ENCODE measurements around the gene KPTN. TPM values are rescaled to one million over a fixed set of nuclear protein-coding genes. Genes with fewer than 3 reads are reported as not detected.

KPTN gene
- polyA plus RNA-seq, 3 donors: 9.5 to 9.7 (median 9.5) TPM

- H3K9me3 Mint-ChIP-seq: peaks cover 0 to 3% (median 0%) of the 10 kb centered on the region in 7 donors
- Histone ChIP-seq H3K27ac (ENCODE audit: low read depth in 1 of 2, low read length in 2 of 2) (no peak overlapping the region), H3K4me2 (replicated peaks; ENCODE audit: extremely low read depth, low read length, poor library complexity, severe bottlenecking) (no peak overlapping the region), H3K4me1 (ENCODE audit: control insufficient read depth in 1 of 2, insufficient read depth in 2 of 2, low read length in 2 of 2) (peaks cover 13 to 16% of the 10 kb centered on the region in 2 donors), H3K79me2 (ENCODE audit: insufficient read depth, low read length) (no peaks in the 10 kb centered on the region), H3K36me3 (replicated peaks in 1 of 2; ENCODE audit: control insufficient read depth in 1 of 2, insufficient read depth in 2 of 2, low read length in 2 of 2) (no peaks in the 10 kb centered on the region), H4K20me1 (ENCODE audit: insufficient read depth, low read length) (no peaks in the 10 kb centered on the region), H3K9me3 (replicated peaks in 1 of 2; ENCODE audit: control insufficient read depth in 1 of 2, insufficient read depth in 1 of 2, low read length in 2 of 2) (no peaks in the 10 kb centered on the region), H2AFZ (ENCODE audit: insufficient read depth, low read depth, low read length, poor library complexity, severe bottlenecking) (no peak overlapping the region), H3K9ac (ENCODE audit: insufficient read depth, low read length, poor library complexity, severe bottlenecking) (no peak overlapping the region), H3K4me3 (replicated peaks in 1 of 3; ENCODE audit: low read depth in 2 of 3, low read length in 3 of 3) (no peak overlapping the region), H3K27me3 (ENCODE audit: control insufficient read depth in 2 of 2, insufficient read depth in 2 of 2, low read length in 2 of 2) (no peaks in the 10 kb centered on the region)
- H3K4me3 Mint-ChIP-seq: no peak overlapping the region
- no peak for DNase-seq
- H3K27me3 Mint-ChIP-seq (ENCODE audit: low read depth in 3 of 3): peaks cover 4 to 9% (median 6%) of the 10 kb centered on the region in 3 donors
- H3K4me1 Mint-ChIP-seq: peaks cover 22% of the 10 kb centered on the region
- intact Hi-C loops (cut with micrococcal nuclease): loop anchor here (5.0 kb wide), 2 partner anchors 37 to 208 kb away; partner anchors contain the start of genes INAFM1 (in 1 of the 2) and NAPA (in 1 of the 2)
- peaks cover 0 to 4% of the 10 kb centered on the region in 2 donors for H3K36me3 Mint-ChIP-seq
- H3K27ac Mint-ChIP-seq: no peak overlapping the region
- no peak for TF ChIP-seq CTCF (IDR thresholded peaks at IDR 0.05)
- 70% methylated on average over 9 of the region's 39 CpGs for WGBS (ENCODE audit: insufficient coverage)
These were observed 4.1 kb downstream of the KPTN start for GRCh38 chr19:47479701-47480503.

- Mint-ChIP-seq H3K27me3 (ENCODE audit: low read depth in 3 of 3) (peaks cover 17 to 22% (median 20%) of the 10 kb centered on the region in 3 donors), H3K27ac (no peak overlapping the region), H3K4me1 (peaks cover 12% of the 10 kb centered on the region), H3K36me3 (peaks cover 2 to 4% of the 10 kb centered on the region in 2 donors), H3K9me3 (peaks cover 0 to 5% (median 0%) of the 10 kb centered on the region in 7 donors), H3K4me3 (no peak overlapping the region)
- TF ChIP-seq CTCF (IDR thresholded peaks at IDR 0.05): no peak
- H3K4me1 ChIP-seq (ENCODE audit: control insufficient read depth in 1 of 2, insufficient read depth in 2 of 2, low read length in 2 of 2): no peaks in the 10 kb centered on the region
- 89% methylated on average over 17 of the region's 17 CpGs for WGBS (ENCODE audit: insufficient coverage)
- no peak overlapping the region for H3K9ac ChIP-seq (ENCODE audit: insufficient read depth, low read length, poor library complexity, severe bottlenecking)
- intact Hi-C loops (cut with micrococcal nuclease): no loop called here
- H3K4me2 ChIP-seq (replicated peaks; ENCODE audit: extremely low read depth, low read length, poor library complexity, severe bottlenecking): no peak overlapping the region
- no peaks in the 10 kb centered on the region for H3K79me2 ChIP-seq (ENCODE audit: insufficient read depth, low read length)
- H2AFZ ChIP-seq (ENCODE audit: insufficient read depth, low read depth, low read length, poor library complexity, severe bottlenecking): no peak overlapping the region
- H3K27me3 ChIP-seq (ENCODE audit: control insufficient read depth in 2 of 2, insufficient read depth in 2 of 2, low read length in 2 of 2): peaks cover 4 to 11% of the 10 kb centered on the region in 2 donors
- no peak for DNase-seq
- H3K4me3 ChIP-seq (replicated peaks in 1 of 3; ENCODE audit: low read depth in 2 of 3, low read length in 3 of 3): no peak overlapping the region
- no peak overlapping the region for H3K27ac ChIP-seq (ENCODE audit: low read depth in 1 of 2, low read length in 2 of 2)
- no peaks in the 10 kb centered on the region for H3K9me3 ChIP-seq (replicated peaks in 1 of 2; ENCODE audit: control insufficient read depth in 1 of 2, insufficient read depth in 1 of 2, low read length in 2 of 2)
- H4K20me1 ChIP-seq (ENCODE audit: insufficient read depth, low read length): no peaks in the 10 kb centered on the region
- no peaks in the 10 kb centered on the region for H3K36me3 ChIP-seq (replicated peaks in 1 of 2; ENCODE audit: control insufficient read depth in 1 of 2, insufficient read depth in 2 of 2, low read length in 2 of 2)
These were observed 7.5 kb downstream of the KPTN start for GRCh38 chr19:47476438-47476972.
